Stimulated activated CD4-positive, alpha-beta T cell treated with anti-CD3 and anti-CD28 coated beads, Interleukin-2, amount 100 ng/mL, for 48 hours (primary cell): ENCODE measurements around the gene SLCO4C1.

ENCODE experiments used
- DNase-seq, 2 donors: peaks; one replicate each; pipeline ENCODE4 v3.0.0-alpha.2; 2020

The SLCO4C1 gene

GRCh38 chr5:102262688-102263087 is 33.4 kb downstream of the SLCO4C1 start:
- no peak for DNase-seq

- no peak for DNase-seq
These were observed 46.7 kb downstream of the SLCO4C1 start for GRCh38 chr5:102249381-102249780.

- DNase-seq, result no peak
These were observed 52.9 kb downstream of the SLCO4C1 start for GRCh38 chr5:102243213-102243612.

DNA sequence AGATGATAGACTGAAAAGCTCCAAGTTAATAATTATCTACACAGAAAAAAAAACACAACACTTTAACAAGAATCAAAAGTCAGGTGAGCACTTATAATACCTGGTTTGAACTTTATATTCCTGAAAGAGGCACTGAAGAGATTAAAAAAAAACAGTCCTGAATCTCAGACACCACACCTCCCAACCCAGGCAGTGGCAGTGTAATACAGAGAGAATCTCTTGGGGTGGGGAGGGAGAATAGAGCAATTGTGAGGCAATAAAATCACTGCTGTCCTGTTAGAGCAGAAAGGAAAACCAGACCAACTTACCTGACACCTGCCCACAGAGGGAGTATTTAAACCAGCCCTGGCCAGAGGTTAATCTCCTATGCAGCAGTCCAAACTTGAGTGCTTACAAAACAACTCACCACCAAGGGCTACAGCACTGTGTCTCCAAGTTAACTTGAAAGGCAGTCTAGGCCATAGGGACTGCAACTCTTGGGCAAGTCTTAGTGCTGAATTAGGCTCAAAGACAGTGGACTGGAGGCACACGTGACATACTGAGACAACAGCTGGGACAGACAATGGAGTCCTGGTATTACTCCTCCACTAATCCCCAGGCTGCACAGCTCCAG is 54.2 kb downstream of the SLCO4C1 start:
- no peak for DNase-seq

DNA sequence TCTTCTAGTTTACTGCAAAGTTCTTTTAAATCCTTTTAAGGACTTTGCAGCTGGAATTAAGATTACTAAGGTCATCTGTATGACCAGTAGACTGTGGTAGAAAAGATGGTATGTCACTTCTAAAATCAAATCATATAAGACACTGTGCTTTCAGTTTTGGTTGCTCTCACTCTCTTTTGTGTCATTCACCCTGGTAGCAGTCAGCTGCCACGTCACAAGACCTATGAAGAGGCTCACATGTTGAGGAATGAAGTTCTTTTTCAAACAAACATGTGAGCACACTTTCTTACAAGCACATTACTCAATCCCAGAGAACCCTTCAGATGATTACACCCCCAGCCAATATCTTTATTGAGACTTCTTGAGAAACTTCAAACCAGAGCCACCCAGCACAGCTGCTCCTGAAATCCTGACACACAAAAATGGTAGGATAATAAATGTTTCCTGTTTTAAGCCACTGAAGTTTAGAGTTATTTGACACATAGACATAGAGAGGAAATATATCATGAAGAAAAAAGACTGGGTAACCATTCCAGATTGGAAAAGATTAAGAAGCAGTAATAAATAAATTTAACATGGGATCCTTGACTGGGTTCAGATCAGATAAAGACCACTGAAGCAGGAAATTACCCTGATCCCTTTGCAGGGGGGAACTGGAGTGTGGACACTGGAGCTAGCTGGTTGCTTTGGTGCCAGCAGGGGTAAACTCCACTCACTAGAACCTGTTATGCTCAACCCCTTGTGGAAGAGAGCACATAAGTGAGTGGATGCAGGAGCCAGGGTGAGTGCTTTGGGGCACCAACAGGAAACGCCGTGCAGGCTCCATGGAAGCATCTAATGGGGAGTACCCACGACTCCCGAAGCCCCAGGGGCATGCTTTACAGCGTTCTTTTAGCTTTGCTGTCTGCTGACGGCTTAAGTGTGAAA is 64.1 kb downstream of the SLCO4C1 start:
- DNase-seq, result no peak

DNA sequence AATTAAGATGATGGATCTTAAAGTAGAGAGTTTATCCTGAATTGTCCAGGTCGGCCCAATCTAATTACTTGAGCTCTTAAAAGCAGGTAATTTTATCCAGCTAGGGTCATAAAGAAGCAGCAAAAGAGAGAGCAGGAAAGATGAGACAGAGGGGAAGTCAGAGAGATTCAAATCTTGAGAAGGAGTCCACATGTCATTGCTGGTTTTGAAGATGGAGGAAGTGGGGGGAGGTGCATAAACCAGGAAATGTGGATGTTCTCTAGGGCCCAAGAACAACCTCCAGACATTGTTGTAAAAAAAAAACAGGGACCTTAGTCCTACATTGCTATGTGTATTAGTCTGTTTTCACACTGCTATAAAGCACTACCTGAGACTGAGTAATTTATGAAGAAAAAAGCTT is 66.4 kb downstream of the SLCO4C1 start:
- no peak for DNase-seq

DNA sequence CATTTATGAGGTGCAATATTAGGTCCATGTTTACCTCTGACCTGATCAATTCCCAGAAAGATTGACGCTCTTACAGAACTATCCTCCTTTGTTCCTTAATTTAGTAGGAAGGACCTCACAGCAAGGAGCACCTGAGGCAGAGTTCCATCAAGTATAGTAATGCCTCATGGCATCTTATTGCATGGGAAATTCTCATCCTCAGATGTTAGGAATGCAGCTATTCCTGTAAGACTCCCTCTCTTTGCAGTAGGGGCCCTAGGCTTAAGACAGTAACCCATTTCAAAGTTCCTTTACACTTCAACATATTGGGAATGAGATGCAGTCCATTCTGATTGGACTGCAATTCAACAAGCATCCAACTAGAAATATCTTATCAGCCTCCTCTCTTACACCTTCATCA is 69.8 kb downstream of the SLCO4C1 start:
- no peak for DNase-seq

- DNase-seq, result no peak
These were observed 72.3 kb downstream of the SLCO4C1 start for GRCh38 chr5:102223542-102224477.

- DNase-seq, result no peak
These were observed 73.3 kb downstream of the SLCO4C1 start for GRCh38 chr5:102222772-102223171.

DNA sequence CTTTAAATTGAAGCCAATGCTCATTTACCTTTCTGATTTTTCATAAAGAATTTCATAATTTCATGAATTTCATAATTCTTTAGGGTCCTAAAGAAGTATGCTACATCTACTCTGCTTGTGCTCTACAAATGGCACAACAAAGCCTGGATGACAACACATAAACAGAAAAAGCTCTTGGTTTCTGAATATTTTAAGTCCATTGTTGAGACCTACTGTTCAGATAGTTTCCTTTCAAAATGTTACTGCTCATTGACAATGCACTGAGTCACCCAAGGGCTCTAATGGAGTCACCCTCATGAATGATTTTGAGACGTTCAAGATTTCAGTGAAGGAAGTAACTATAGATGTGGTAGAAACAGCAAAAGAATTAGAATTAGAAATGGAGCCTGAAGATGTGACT is 74.1 kb downstream of the SLCO4C1 start:
- no peak for DNase-seq

DNA sequence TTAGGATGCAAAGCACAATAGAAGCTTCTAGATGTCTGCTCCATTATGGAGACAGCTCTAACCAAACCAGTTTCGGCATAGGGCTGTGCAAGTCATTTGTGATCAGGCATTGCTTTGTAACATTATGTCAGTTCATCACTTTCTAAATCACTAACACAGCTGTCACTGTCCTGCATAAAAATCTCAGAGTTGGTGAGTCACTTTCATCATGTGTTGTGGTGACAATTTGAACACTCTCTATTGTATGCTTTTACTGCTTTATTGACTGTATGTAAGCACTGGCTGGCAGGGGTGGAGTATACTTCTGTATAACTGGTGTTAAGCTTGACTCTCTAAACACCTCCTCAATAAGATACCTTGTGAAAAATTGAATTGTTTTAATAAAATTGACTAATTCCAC is 77.9 kb downstream of the SLCO4C1 start:
- DNase-seq, result no peak

DNA sequence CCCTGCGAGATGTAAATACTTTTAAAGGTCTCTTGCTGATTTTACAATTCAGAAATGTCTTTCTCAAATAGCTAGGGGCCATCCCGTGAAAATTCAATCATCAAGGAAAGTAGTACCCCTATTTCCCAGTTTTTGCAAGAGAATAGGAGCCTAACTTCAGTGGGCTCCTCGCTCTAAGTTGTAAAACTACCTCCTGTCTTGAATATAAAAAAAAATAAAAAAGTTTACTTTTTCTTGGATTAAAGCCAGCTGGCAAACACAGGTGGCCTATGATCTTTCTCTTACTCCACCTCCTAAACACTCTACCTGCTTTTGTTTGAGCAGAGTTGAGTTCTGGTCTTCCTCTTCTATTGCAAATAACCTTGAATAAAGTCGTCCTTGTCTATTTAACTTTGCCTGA is 79.4 kb downstream of the SLCO4C1 start:
- no peak for DNase-seq

DNA sequence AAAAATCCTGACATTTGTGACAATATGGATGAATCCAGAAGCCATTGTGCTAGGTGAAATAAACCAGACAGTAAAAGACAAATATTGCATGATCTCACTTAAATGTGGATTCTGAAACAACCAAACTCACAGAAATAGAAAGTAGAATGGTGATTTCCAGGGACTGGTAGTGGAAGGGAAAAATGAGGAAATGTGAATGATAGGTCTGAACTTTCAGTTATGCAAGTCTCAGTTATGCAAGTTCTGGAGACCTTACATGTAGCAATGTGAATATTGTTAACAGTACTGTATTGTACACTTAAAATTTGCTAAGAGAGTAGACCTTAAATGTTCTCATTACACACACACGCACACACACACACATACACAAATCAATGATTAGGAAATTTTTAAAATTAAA is 84.9 kb downstream of the SLCO4C1 start:
- DNase-seq, result no peak

GRCh38 chr5:102200861-102201260 is 95.2 kb downstream of the SLCO4C1 start:
- DNase-seq, result no peak

- DNase-seq, result no peak
These were observed 99.6 kb downstream of the SLCO4C1 start for GRCh38 chr5:102196481-102196880.
